H1 (cell line): ENCODE results near the gene CCDC121. TPM values are rescaled to one million over a fixed set of nuclear protein-coding genes. Genes with fewer than 3 reads are reported as not detected.
"Not testable (repeated sequence)": the region's sequence is repeated elsewhere in the genome, so short reads cannot be mapped to it uniquely, and the experiment has no call there.

Experiments
- CTCF ChIA-PET: fragments of 300-600 bp; sonication (Branson Sonifier 250); formaldehyde crosslinking; loops from one replicate; lab custom pipeline; 2021; ENCODE audit not compliant: partially characterized antibody; lab: Charles Lee
- POLR2A ChIA-PET: fragments of 300-600 bp; sonication (Branson Sonifier 250); formaldehyde crosslinking; loops from one replicate; lab custom pipeline; 2021; ENCODE audit warnings: inconsistent platforms; ENCODE audit not compliant: partially characterized antibody; lab: Charles Lee
- DNase-seq, 2 experiments: peaks; one replicate each; pipeline versions ENCODE4 v3.0.0 to v3.0.0-alpha.2; 2010 to 2022; ENCODE audit warnings: low spot score in 2 of 2, low read depth in 1 of 2, mixed read lengths in 1 of 2
- FAIRE-seq: peaks from 2 replicates; lab custom pipeline; 2011; peaks lifted over from hg19 to GRCh38; lab: Jason Lieb, UNC
- H2AFZ ChIP-seq: 2 replicates; pipeline ENCODE4 v1.8.1; 2012; ENCODE audit warnings: low read length, inconsistent platforms
- H2AK5ac ChIP-seq: 2 replicates; pipeline ENCODE4 v1.6.1; 2013; ENCODE audit warnings: low read depth, low read length
- H2BK120ac ChIP-seq: replicated peaks from 2 replicates; pipeline ENCODE3; 2013; ENCODE audit warnings: low read depth, low read length, inconsistent platforms
- H2BK12ac ChIP-seq: 2 replicates; pipeline ENCODE4 v1.6.1; 2013; ENCODE audit warnings: low read depth, low read length
- H2BK15ac ChIP-seq: 2 replicates; pipeline ENCODE4 v1.6.1; 2013; ENCODE audit warnings: low read length
- H2BK20ac ChIP-seq: 2 replicates; pipeline ENCODE4 v1.6.1; 2013; ENCODE audit warnings: low read length
- H2BK5ac ChIP-seq: 2 replicates; pipeline ENCODE4 v1.6.1; 2013; ENCODE audit warnings: low read depth, low read length
- H3K14ac ChIP-seq: 2 replicates; pipeline ENCODE4 v1.6.1; 2013; ENCODE audit warnings: inconsistent platforms; ENCODE audit not compliant: insufficient read length
- H3K18ac ChIP-seq: 2 replicates; pipeline ENCODE4 v1.6.1; 2013; ENCODE audit warnings: low read length; ENCODE audit errors: extremely low read depth
- H3K23ac ChIP-seq: 2 replicates; pipeline ENCODE4 v1.6.1; 2013; ENCODE audit warnings: inconsistent platforms; ENCODE audit not compliant: insufficient read length
- H3K23me2 ChIP-seq: 2 replicates; pipeline ENCODE4 v1.6.1; 2013; ENCODE audit warnings: low read depth, low read length
- H3K27ac ChIP-seq: 2 replicates; pipeline ENCODE4 v1.6.1; 2011; ENCODE audit warnings: low read depth, low read length, inconsistent platforms
- H3K27me3 ChIP-seq, 4 experiments: replicated peaks in 1 of 4; 1 replicate in 1 of 4; 2 replicates in 3 of 4; pipeline versions ENCODE4 v1.6.1 to v1.8.1; 2011 to 2013; ENCODE audit warnings: low read length in 3 of 4, mild to moderate bottlenecking in 3 of 4, inconsistent platforms in 2 of 4, mixed read lengths in 2 of 4, moderate library complexity in 1 of 4; ENCODE audit not compliant: control insufficient read depth in 3 of 4, insufficient read depth in 3 of 4; ENCODE audit errors: extremely low read depth in 1 of 4
- H3K36me3 ChIP-seq, 4 experiments: 2 replicates each; pipeline versions ENCODE4 v1.6.1 to v1.8.1; 2011 to 2013; ENCODE audit warnings: mild to moderate bottlenecking in 4 of 4, low read length in 3 of 4, moderate library complexity in 2 of 4, control low read depth in 1 of 4, inconsistent platforms in 1 of 4; ENCODE audit not compliant: insufficient read depth in 4 of 4, control insufficient read depth in 2 of 4
- H3K4ac ChIP-seq: replicated peaks from 2 replicates; pipeline ENCODE3; 2013; ENCODE audit warnings: low read length, low read depth, mixed read lengths, inconsistent platforms; ENCODE audit not compliant: insufficient read length
- H3K4me1 ChIP-seq, 4 experiments: replicated peaks in 1 of 4; 1 replicate in 1 of 4; 2 replicates in 3 of 4; pipeline versions ENCODE4 v1.6.1 to v1.8.1; 2011 to 2013; ENCODE audit warnings: low read length in 3 of 4, inconsistent platforms in 2 of 4, mixed read lengths in 1 of 4; ENCODE audit not compliant: insufficient read depth in 4 of 4, control insufficient read depth in 3 of 4
- H3K4me2 ChIP-seq, 2 experiments: 2 replicates each; pipeline versions ENCODE4 v1.6.1 to v1.8.1; 2011 to 2013; ENCODE audit warnings: low read depth in 2 of 2, low read length in 2 of 2, control low read depth in 1 of 2, inconsistent platforms in 1 of 2, mild to moderate bottlenecking in 1 of 2; ENCODE audit not compliant: insufficient read depth in 1 of 2
- H3K4me3 ChIP-seq, 4 experiments: fragments of 200-600, 300-600 bp in 1 of 4; sonication (generic), shearing (Covaris generic), sonication (Bioruptor Twin) in 1 of 4; 2 replicates each; pipeline versions ENCODE4 v1.5.1 to v1.8.1; 2011 to 2016; ENCODE audit warnings: low read length in 4 of 4, low read depth in 3 of 4, control low read depth in 2 of 4, inconsistent platforms in 2 of 4, mild to moderate bottlenecking in 2 of 4, mixed read lengths in 1 of 4, moderate library complexity in 1 of 4; ENCODE audit not compliant: insufficient read depth in 2 of 4; ENCODE audit errors: extremely low read depth in 1 of 4
- H3K56ac ChIP-seq: replicated peaks from 2 replicates; pipeline ENCODE3; 2013; ENCODE audit warnings: low read depth, mild to moderate bottlenecking, mixed read lengths, low read length, inconsistent platforms; ENCODE audit not compliant: insufficient read length
- H3K79me1 ChIP-seq: 2 replicates; pipeline ENCODE4 v1.6.1; 2013; ENCODE audit warnings: low read depth, low read length, control low read depth
- H3K79me2 ChIP-seq, 2 experiments: 2 replicates each; pipeline versions ENCODE4 v1.6.1 to v1.8.1; 2012 to 2013; ENCODE audit warnings: low read length in 2 of 2, mild to moderate bottlenecking in 2 of 2, inconsistent platforms in 1 of 2; ENCODE audit not compliant: insufficient read depth in 2 of 2, control insufficient read depth in 1 of 2
- H3K9ac ChIP-seq, 4 experiments: replicated peaks in 1 of 4; 1 replicate in 1 of 4; 2 replicates in 3 of 4; pipeline versions ENCODE4 v1.6.1 to v1.8.1; 2011 to 2013; ENCODE audit warnings: low read depth in 3 of 4, low read length in 3 of 4, control low read depth in 2 of 4, mild to moderate bottlenecking in 2 of 4, moderate library complexity in 2 of 4, inconsistent platforms in 1 of 4; ENCODE audit errors: extremely low read depth in 1 of 4
- H3K9me3 ChIP-seq, 2 experiments: 2 replicates each; pipeline versions ENCODE4 v1.6.1 to v1.8.1; 2012 to 2013; ENCODE audit warnings: mild to moderate bottlenecking in 2 of 2, moderate library complexity in 2 of 2, control low read depth in 1 of 2, inconsistent platforms in 1 of 2, low read depth in 1 of 2, low read length in 1 of 2, mixed read lengths in 1 of 2; ENCODE audit not compliant: insufficient read depth in 2 of 2
- H4K20me1 ChIP-seq, 2 experiments: replicated peaks in 1 of 2; 2 replicates each; pipeline versions ENCODE3 to v1.8.1; 2011 to 2013; ENCODE audit warnings: inconsistent platforms in 2 of 2, low read length in 2 of 2, mild to moderate bottlenecking in 1 of 2; ENCODE audit not compliant: insufficient read depth in 2 of 2, control insufficient read depth in 1 of 2
- H4K5ac ChIP-seq: 2 replicates; pipeline ENCODE4 v1.6.1; 2013; ENCODE audit warnings: low read length, low read depth, mixed read lengths, inconsistent platforms; ENCODE audit not compliant: insufficient read length
- H4K8ac ChIP-seq: 2 replicates; pipeline ENCODE4 v1.8.0; 2013; ENCODE audit warnings: mild to moderate bottlenecking, moderate library complexity, low read length, inconsistent platforms; ENCODE audit not compliant: insufficient read depth; ENCODE audit errors: extremely low read depth
- H4K91ac ChIP-seq: replicated peaks from 2 replicates; pipeline ENCODE3; 2013; ENCODE audit warnings: low read length, mixed read lengths, inconsistent platforms; ENCODE audit not compliant: insufficient read length
- WGBS, 2 experiments: shearing (Covaris generic) in 1 of 2; methylation state at CpG; one replicate each; pipeline versions ENCODE4 v1.1.6 to v1.1.7; 2013 to 2015; ENCODE audit warnings: low lambda C conversion rate in 2 of 2, mixed read lengths in 2 of 2, inconsistent platforms in 1 of 2, low coverage in 1 of 2, missing lambda C conversion rate in 1 of 2; ENCODE audit not compliant: insufficient replicate concordance in 2 of 2, insufficient coverage in 1 of 2, insufficient read length in 1 of 2; ENCODE audit errors: extremely low coverage in 1 of 2, missing lambda C conversion rate in 1 of 2; 5-methylcytosine and 5-hydroxymethylcytosine counted together
- polyA plus RNA-seq, 7 experiments: library from polyadenylated mRNA; depleted of rRNA in 3 of 7; stranded (reverse) in 5 of 7; unstranded in 2 of 7; fragments of >200 nt in 5 of 7; fragments of 200-250 nt in 2 of 7; gene quantifications; 1 replicate in 5 of 7; 2 replicates in 1 of 7; 4 replicates in 1 of 7; pipeline versions ENCODE4 v1.2.1 to v1.2.3, GENCODE V29; 2011 to 2013; ENCODE audit warnings: missing spikeins in 2 of 7, mixed read lengths in 2 of 7
- total RNA-seq: library from RNA; stranded (reverse); fragmentation: NEBNext Ultra II Directional; extraction: Animal tissue kit (Norgen Biotek cat#: 25700); gene quantifications from 2 replicates; pipeline ENCODE4 v1.2.1, GENCODE V29; 2021

Gene CCDC121
- total and polyA plus RNA-seq, 2 of the 8 experiments (the other 6 are each of a cell fraction or from before 2014, with no cell fraction given) = 0.68 to 1.5 TPM

DNA sequence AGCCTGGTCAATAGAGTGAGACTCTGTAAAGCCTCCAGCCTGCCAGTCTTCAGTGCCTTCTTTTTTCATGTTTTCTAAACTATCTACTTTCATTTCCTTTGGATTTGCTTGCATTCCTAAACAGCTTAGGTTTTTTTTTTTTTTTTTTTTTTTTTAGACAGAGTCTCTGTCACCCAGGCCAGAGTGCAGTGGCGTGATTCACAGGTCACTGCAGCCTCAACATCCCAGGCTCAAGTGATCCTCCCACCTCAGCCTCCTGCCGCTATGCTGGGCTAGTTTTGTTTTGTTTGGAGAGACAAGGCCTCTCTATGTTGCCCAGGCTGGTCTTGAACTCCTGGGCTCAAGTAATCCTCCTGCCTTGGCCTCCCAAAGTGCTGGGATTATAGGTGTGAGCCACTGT, 1.4 kb upstream of the CCDC121 start:
- DNase-seq, H3K27me3 ChIP-seq, H4K8ac ChIP-seq, H2BK12ac ChIP-seq, H3K4me1 ChIP-seq, H3K9ac ChIP-seq, H3K4me3 ChIP-seq, H3K79me1 ChIP-seq, H2BK120ac ChIP-seq, H4K20me1 ChIP-seq, H3K23ac ChIP-seq, H2AK5ac ChIP-seq, H2BK20ac ChIP-seq, CTCF ChIA-PET, H3K18ac ChIP-seq, H3K9me3 ChIP-seq, H3K27ac ChIP-seq, H4K5ac ChIP-seq, H3K56ac ChIP-seq, H4K91ac ChIP-seq, H2BK15ac ChIP-seq, H2AFZ ChIP-seq, H3K14ac ChIP-seq, H2BK5ac ChIP-seq, FAIRE-seq, H3K4ac ChIP-seq, H3K23me2 ChIP-seq: not testable (repeated sequence)
- 93% methylated on average over 2 of the region's 2 CpGs; no CpG with 5 or more reads in 1 of the 2 experiments for WGBS, 2 experiments
- peaks cover 0 to 14% of the 10 kb centered on the region in 2 experiments; a peak in 2 of 4 replicates for H3K79me2 ChIP-seq
- POLR2A ChIA-PET = interaction anchor here (0.9 kb wide), 1 partner anchor 7 kb away, joined by 4 read pairs; no protein-coding TSS in a partner anchor
- H3K36me3 ChIP-seq = peaks cover 8 to 31% (median 27%) of the 10 kb centered on the region in 4 experiments; a peak in 7 of 8 replicates
- H3K4me2 ChIP-seq = peak overlapping the region in 1 of 2 experiments; percentile 79; a peak in 1 of 4 replicates
